ENCODE data around the gene AGAP9.

DNA sequence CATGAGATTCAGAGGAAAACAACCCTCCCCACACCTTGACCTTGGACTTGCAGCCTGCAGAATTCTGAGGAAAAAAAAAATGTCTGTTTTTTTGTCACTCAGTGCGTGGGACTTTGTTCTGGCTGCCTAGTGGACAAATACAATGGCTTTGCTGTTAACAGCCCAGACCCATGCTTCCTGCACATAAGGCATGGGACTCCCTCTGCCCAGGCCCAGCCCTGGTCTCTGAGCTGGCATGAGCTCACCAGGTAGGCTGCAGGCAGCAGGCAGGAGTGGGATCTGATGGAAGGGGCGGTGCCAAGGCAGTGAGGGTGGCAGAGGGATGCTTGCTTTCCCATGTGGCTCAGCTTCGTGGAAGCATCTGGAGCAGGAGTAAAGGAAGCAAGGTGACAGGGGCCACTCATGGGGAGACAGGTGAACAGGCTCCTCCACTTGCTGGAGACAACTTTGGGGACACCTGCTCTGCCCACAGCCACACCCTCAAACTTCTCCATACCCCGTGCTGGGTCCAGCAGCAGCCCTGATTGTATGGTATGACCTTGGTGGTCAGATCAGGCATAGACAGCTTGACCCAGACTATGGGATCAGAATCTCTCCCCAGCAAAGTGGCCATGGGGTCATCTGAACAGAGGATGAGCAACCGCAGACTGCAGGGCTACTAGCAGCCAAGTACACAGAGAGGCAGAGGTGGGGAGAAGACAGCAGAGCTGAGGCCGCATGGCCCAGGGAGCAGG lies 66.5 kb downstream of the AGAP9 start:
- TF ChIP-seq KDM5A (IDR thresholded peaks at IDR 0.05; ENCODE audit: low read length) (no peak), POLR2A (IDR thresholded peaks at IDR 0.05; ENCODE audit: control extremely low read depth in 1 of 2, low read depth in 2 of 2, low read length in 2 of 2) (no peak), CTCF (IDR thresholded peaks at IDR 0.05; ENCODE audit: control extremely low read depth in 1 of 3, insufficient read depth in 1 of 3, low read depth in 1 of 3, low read length in 3 of 3) (no peak), JUND (IDR thresholded peaks at IDR 0.05; ENCODE audit: low read length) (no peak), POLR2AphosphoS5 (IDR thresholded peaks at IDR 0.05; ENCODE audit: low read depth, low read length) (no peak), SIRT6 (IDR thresholded peaks at IDR 0.05; ENCODE audit: low read length) (no peak), GABPA (IDR thresholded peaks at IDR 0.05; ENCODE audit: borderline replicate concordance, insufficient read depth, low read length) (no peak), SP4 (IDR thresholded peaks at IDR 0.05; ENCODE audit: low read length) (no peak), CBX5 (IDR thresholded peaks at IDR 0.05; ENCODE audit: low read depth, low read length) (no peak), EP300 (IDR thresholded peaks at IDR 0.05; ENCODE audit: borderline replicate concordance in 1 of 2, low read depth in 2 of 2, low read length in 2 of 2) (no peak)
